DND-41 (cell line): ENCODE results near the gene PGBD5.

Experiments
- ATAC-seq: fragments of 200-7000 bp; cut with Tn5 transposase; 3 replicates; pipeline ENCODE4 v1.9.1; 2021; ENCODE audit warnings: low read depth; ENCODE audit not compliant: insufficient read depth
- DNase-seq: peaks from one replicate; pipeline ENCODE4 v3.0.0-alpha.2; 2020
- H2AFZ ChIP-seq: 2 replicates; pipeline ENCODE4 v1.6.0; 2012; ENCODE audit warnings: low read depth, low read length
- H3K27ac ChIP-seq: 2 replicates; pipeline ENCODE4 v1.5.1; 2012; ENCODE audit warnings: low read length, inconsistent platforms
- H3K27me3 ChIP-seq: fragments of 200-600 bp; sonication (generic); 2 replicates; pipeline ENCODE4 v1.6.0; 2012; ENCODE audit warnings: low read length, mild to moderate bottlenecking, inconsistent platforms; ENCODE audit not compliant: insufficient read depth, poor library complexity
- H3K36me3 ChIP-seq: 2 replicates; pipeline ENCODE4 v1.5.1; 2012; ENCODE audit warnings: low read length, inconsistent platforms; ENCODE audit not compliant: insufficient read depth
- H3K4me1 ChIP-seq: 2 replicates; pipeline ENCODE4 v1.5.1; 2012; ENCODE audit warnings: mild to moderate bottlenecking, low read length; ENCODE audit not compliant: insufficient read depth
- H3K4me2 ChIP-seq: 2 replicates; pipeline ENCODE4 v1.6.0; 2012; ENCODE audit warnings: mild to moderate bottlenecking, moderate library complexity, low read length, inconsistent platforms; ENCODE audit not compliant: insufficient read depth
- H3K4me3 ChIP-seq, 2 experiments: fragments of 200-600 bp in 1 of 2; shearing (Covaris generic) in 1 of 2; 2 replicates each; pipeline ENCODE4 v1.5.1; 2012 to 2016; ENCODE audit warnings: inconsistent platforms in 2 of 2, low read length in 2 of 2, mild to moderate bottlenecking in 2 of 2, low read depth in 1 of 2, moderate library complexity in 1 of 2
- H3K79me2 ChIP-seq: 2 replicates; pipeline ENCODE4 v1.6.0; 2012; ENCODE audit warnings: low read length, inconsistent platforms; ENCODE audit not compliant: insufficient read depth
- H3K9ac ChIP-seq: 2 replicates; pipeline ENCODE4 v1.6.0; 2012; ENCODE audit warnings: low read depth, mild to moderate bottlenecking, inconsistent platforms, low read length, moderate library complexity
- H3K9me3 ChIP-seq: 2 replicates; pipeline ENCODE4 v1.5.1; 2012; ENCODE audit warnings: low read length, moderate library complexity, mild to moderate bottlenecking, inconsistent platforms; ENCODE audit not compliant: insufficient read depth, severe bottlenecking
- H4K20me1 ChIP-seq: 2 replicates; pipeline ENCODE4 v1.6.0; 2012; ENCODE audit warnings: low read length; ENCODE audit not compliant: insufficient read depth
- CTCF ChIP-seq: IDR thresholded peaks from 2 replicates; pipeline ENCODE4 v1.5.1; 2012; ENCODE audit warnings: borderline replicate concordance, low read length, moderate library complexity, mild to moderate bottlenecking; ENCODE audit not compliant: poor library complexity, severe bottlenecking; ENCODE audit errors: extremely low read depth
- EZH2 ChIP-seq: IDR thresholded peaks from 3 replicates; pipeline ENCODE4 v1.6.1; 2012; ENCODE audit warnings: borderline replicate concordance, low read depth, mild to moderate bottlenecking, moderate library complexity, low read length, inconsistent platforms; ENCODE audit not compliant: severe bottlenecking

Gene PGBD5

GRCh38 chr1:230334447-230334837, 91.7 kb downstream of the PGBD5 start:
- H3K4me3 ChIP-seq: no peak overlapping the region
- ATAC-seq: no peak
- no peak for DNase-seq
- H3K9me3 ChIP-seq: no peaks in the 10 kb centered on the region
- no peak overlapping the region for H3K4me2 ChIP-seq
- no peaks in the 10 kb centered on the region; the same call in 1 of the 2 replicates for H4K20me1 ChIP-seq
- TF ChIP-seq EZH2 (no peak), CTCF (no peak)
- H2AFZ ChIP-seq: no peak overlapping the region
- no peaks in the 10 kb centered on the region for H3K36me3 ChIP-seq
- H3K4me1 ChIP-seq: no peaks in the 10 kb centered on the region
- no peaks in the 10 kb centered on the region for H3K27me3 ChIP-seq
- no peak overlapping the region for H3K27ac ChIP-seq
- no peaks in the 10 kb centered on the region for H3K79me2 ChIP-seq
- no peak overlapping the region for H3K9ac ChIP-seq

DNA sequence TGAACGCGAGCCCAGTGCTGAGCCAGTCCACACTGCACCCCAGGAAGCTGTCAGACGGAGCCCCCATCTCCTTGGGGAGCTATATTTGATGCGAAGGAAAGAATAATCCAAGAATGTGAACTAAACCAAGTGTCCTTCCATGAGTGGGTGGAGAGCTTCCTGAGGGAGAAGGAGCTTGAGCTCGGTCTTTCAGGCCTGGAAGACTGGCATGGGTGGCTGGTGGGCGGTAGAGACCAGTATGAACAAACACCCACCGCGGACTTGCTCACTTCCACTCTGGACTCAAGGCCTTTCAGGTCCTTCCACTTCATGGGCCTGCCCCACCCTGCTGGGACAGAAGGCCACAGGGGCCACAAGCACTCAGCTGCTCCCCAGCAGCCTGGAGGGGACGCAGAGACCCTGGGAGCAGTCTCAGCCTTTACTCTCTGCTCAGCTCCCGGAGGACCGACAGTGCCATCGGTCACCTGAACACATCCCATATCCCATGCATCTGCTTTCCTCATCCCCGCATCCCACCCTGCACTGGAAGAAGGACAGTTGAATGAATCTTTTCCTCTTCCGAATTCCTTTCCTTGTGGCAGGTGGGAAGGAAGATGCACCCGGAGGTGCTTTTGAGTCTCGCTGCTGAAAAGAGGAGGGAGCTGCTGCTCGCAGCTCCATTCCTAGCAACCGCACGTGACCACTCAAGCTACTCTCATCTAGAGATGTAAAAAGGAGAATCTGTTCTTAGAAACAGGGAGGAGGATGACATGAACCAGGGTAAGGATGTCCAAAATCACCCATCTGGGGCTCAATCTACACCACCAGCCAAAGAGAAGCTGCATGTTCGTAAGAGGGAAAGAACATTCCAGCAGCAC, 92.3 kb downstream of the PGBD5 start:
- no peak overlapping the region for H3K4me2 ChIP-seq
- no peak overlapping the region for H3K27ac ChIP-seq
- no peaks in the 10 kb centered on the region for H3K4me1 ChIP-seq
- H3K9me3 ChIP-seq: no peaks in the 10 kb centered on the region
- H2AFZ ChIP-seq: no peak overlapping the region
- no peaks in the 10 kb centered on the region for H3K36me3 ChIP-seq
- no peaks in the 10 kb centered on the region; the same call in 1 of the 2 replicates for H4K20me1 ChIP-seq
- no peaks in the 10 kb centered on the region for H3K79me2 ChIP-seq
- no peak overlapping the region for H3K4me3 ChIP-seq
- no peak overlapping the region for H3K9ac ChIP-seq
- ATAC-seq (no peak), DNase-seq (no peak)
- H3K27me3 ChIP-seq: no peaks in the 10 kb centered on the region
- no peak for TF ChIP-seq CTCF
- TF ChIP-seq EZH2: no peak

DNA sequence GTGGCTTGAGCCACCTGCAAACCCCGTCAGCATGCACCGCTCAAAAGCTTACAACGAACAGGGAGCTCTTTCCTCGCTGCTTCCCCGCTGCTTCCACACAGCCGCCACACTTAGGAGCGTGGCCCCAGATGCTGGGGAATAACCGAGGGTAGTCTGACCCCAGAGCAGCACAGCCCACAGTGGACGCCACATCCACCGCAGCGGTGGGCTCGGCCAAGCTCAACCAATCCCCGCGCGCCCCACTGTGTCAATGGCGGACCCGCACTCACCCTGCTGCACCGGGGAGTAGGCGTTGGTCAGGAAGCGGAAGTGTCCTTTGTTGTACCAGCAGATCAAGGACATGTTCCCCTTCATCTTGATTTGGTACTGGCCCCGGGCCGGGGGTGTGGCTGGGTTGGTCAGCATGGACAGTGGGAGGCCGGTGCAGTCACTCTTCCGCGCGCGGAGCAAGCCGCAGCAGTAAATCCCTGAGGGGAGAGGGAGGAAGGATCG, 93.5 kb downstream of the PGBD5 start:
- no peaks in the 10 kb centered on the region; the same call in 1 of the 2 replicates for H4K20me1 ChIP-seq
- DNase-seq (no peak), ATAC-seq (no peak)
- no peaks in the 10 kb centered on the region for H3K36me3 ChIP-seq
- H3K4me1 ChIP-seq: no peaks in the 10 kb centered on the region
- H3K9me3 ChIP-seq: no peaks in the 10 kb centered on the region
- no peak for TF ChIP-seq CTCF
- no peak for TF ChIP-seq EZH2
- no peak overlapping the region for H3K9ac ChIP-seq
- no peak overlapping the region for H3K27ac ChIP-seq
- H2AFZ ChIP-seq: no peak overlapping the region
- no peaks in the 10 kb centered on the region for H3K27me3 ChIP-seq
- H3K4me3 ChIP-seq: no peak overlapping the region
- no peaks in the 10 kb centered on the region for H3K79me2 ChIP-seq
- H3K4me2 ChIP-seq: no peak overlapping the region
